Neutrophil (primary cell): ENCODE data around the gene NLRC4.
"Not testable (repeated sequence)": the region's sequence is repeated elsewhere in the genome, so short reads cannot be mapped to it uniquely, and the experiment has no call there.

ENCODE experiments used
- H3K27ac ChIP-seq: fragments of 200-600 bp; sonication (generic); 2 replicates; pipeline ENCODE4 v1.5.1; 2016; ENCODE audit warnings: mild to moderate bottlenecking, moderate library complexity
- H3K27me3 ChIP-seq: fragments of 200-600 bp; sonication (generic); 2 replicates; pipeline ENCODE4 v1.6.0; 2016; ENCODE audit warnings: mild to moderate bottlenecking
- H3K36me3 ChIP-seq: fragments of 200-600 bp; sonication (generic); 2 replicates; pipeline ENCODE4 v1.5.1; 2017
- H3K4me1 ChIP-seq, 2 experiments: fragments of 200-600 bp in 1 of 2; sonication (generic) in 1 of 2; 1 replicate in 1 of 2; 2 replicates in 1 of 2; pipeline versions ENCODE4 v1.5.1 to v1.6.1; 2013 to 2016; ENCODE audit warnings: low read depth in 1 of 2, low read length in 1 of 2, mild to moderate bottlenecking in 1 of 2, moderate library complexity in 1 of 2; ENCODE audit not compliant: control insufficient read depth in 1 of 2, insufficient read depth in 1 of 2
- H3K4me3 ChIP-seq, 2 experiments: fragments of 200-600 bp in 1 of 2; sonication (generic) in 1 of 2; 1 replicate in 1 of 2; 2 replicates in 1 of 2; pipeline ENCODE4 v1.5.1; 2013 to 2016; ENCODE audit warnings: low read depth in 1 of 2, low read length in 1 of 2, mild to moderate bottlenecking in 1 of 2, moderate library complexity in 1 of 2
- H3K9me3 ChIP-seq: fragments of 200-600 bp; sonication (generic); 2 replicates; pipeline ENCODE4 v1.5.1; 2016
- TF ChIP-seq, protein P1 (sequence below): fragments of 200-600 bp; sonication (generic); IDR thresholded peaks from 2 replicates; pipeline ENCODE4 v1.5.1; 2016; ENCODE audit warnings: antibody characterized with exemption

Gene NLRC4, protein sequence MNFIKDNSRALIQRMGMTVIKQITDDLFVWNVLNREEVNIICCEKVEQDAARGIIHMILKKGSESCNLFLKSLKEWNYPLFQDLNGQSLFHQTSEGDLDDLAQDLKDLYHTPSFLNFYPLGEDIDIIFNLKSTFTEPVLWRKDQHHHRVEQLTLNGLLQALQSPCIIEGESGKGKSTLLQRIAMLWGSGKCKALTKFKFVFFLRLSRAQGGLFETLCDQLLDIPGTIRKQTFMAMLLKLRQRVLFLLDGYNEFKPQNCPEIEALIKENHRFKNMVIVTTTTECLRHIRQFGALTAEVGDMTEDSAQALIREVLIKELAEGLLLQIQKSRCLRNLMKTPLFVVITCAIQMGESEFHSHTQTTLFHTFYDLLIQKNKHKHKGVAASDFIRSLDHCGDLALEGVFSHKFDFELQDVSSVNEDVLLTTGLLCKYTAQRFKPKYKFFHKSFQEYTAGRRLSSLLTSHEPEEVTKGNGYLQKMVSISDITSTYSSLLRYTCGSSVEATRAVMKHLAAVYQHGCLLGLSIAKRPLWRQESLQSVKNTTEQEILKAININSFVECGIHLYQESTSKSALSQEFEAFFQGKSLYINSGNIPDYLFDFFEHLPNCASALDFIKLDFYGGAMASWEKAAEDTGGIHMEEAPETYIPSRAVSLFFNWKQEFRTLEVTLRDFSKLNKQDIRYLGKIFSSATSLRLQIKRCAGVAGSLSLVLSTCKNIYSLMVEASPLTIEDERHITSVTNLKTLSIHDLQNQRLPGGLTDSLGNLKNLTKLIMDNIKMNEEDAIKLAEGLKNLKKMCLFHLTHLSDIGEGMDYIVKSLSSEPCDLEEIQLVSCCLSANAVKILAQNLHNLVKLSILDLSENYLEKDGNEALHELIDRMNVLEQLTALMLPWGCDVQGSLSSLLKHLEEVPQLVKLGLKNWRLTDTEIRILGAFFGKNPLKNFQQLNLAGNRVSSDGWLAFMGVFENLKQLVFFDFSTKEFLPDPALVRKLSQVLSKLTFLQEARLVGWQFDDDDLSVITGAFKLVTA

DNA sequence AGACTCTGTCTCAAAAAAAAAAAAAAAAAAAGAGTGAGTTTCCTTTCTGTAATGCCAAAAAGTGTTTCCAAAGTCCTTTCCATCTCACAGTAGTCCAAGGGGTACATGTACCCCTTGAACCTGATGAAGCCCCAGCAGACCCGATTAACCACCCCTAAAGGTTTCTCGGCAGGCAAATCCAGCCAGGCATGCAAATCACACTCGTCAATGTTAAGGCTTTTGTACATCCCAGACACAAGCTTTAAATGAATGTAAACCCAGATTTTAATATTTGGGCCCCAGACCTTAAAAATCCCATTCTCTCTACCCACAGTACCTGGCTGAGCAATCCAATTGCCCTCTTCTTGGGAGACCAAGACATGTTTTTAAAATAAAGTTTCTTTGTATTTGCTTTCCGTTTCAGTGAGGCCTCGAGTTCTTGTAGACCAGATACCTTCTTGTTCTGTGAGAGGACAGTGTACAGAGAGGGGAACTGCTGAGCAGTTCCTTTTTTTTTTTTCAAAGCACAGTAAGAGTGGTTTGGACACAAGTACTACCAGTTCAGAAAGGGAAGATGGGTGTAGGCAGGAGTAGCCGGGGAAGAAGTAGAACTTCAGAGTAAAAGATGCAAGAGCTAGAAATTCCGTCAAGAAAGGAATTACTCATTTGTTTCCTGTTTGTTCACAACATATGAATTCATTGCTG is at the start of gene NLRC4:
NLRC4 (minus strand) TSS at position 465 of the 684 bp plus-strand sequence. CDS start 8,111 bp downstream, outside the sequence.
- H3K9me3 ChIP-seq = no peaks in the 10 kb centered on the region
- peak within 1 kb of the TSS; percentile 64 to 69 for H3K4me3 ChIP-seq
- H3K36me3 ChIP-seq = peaks cover 3% of the 10 kb centered on the region
- no peaks in the 10 kb centered on the region for H3K27me3 ChIP-seq
- peaks cover 62 to 76% of the 10 kb centered on the region in 2 experiments for H3K4me1 ChIP-seq
- peak within 1 kb of the TSS; percentile 94 for H3K27ac ChIP-seq
- TF ChIP-seq, protein P1, sequence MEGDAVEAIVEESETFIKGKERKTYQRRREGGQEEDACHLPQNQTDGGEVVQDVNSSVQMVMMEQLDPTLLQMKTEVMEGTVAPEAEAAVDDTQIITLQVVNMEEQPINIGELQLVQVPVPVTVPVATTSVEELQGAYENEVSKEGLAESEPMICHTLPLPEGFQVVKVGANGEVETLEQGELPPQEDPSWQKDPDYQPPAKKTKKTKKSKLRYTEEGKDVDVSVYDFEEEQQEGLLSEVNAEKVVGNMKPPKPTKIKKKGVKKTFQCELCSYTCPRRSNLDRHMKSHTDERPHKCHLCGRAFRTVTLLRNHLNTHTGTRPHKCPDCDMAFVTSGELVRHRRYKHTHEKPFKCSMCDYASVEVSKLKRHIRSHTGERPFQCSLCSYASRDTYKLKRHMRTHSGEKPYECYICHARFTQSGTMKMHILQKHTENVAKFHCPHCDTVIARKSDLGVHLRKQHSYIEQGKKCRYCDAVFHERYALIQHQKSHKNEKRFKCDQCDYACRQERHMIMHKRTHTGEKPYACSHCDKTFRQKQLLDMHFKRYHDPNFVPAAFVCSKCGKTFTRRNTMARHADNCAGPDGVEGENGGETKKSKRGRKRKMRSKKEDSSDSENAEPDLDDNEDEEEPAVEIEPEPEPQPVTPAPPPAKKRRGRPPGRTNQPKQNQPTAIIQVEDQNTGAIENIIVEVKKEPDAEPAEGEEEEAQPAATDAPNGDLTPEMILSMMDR = no peak

DNA sequence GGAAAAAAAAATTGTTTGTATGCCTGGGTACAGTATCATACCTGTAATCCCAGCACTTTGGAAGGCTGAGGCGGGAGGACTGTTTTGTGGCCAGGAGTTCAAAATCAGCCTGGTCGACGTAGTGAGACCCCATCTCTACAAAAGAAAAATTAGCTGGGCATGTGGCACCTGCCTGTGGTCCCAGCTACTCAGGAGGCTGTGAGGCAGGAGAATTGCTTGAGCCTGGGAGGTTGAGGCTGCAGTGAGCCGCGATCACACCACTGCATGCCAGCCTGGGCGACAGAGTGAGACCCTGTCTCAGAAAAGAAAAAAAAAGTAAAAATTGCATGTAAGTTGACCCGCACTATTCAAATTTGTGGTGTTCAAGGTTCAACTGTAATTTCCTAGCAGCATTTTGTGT is 45.9 kb upstream of the NLRC4 start:
- Histone ChIP-seq H3K9me3 (no peaks in the 10 kb centered on the region), H3K27me3 (no peaks in the 10 kb centered on the region), H3K27ac (no peak overlapping the region), H3K4me3 (no peak overlapping the region), H3K4me1 (no peaks in the 10 kb centered on the region), H3K36me3 (peaks cover 64% of the 10 kb centered on the region)
- TF ChIP-seq, protein P1 = no peak

DNA sequence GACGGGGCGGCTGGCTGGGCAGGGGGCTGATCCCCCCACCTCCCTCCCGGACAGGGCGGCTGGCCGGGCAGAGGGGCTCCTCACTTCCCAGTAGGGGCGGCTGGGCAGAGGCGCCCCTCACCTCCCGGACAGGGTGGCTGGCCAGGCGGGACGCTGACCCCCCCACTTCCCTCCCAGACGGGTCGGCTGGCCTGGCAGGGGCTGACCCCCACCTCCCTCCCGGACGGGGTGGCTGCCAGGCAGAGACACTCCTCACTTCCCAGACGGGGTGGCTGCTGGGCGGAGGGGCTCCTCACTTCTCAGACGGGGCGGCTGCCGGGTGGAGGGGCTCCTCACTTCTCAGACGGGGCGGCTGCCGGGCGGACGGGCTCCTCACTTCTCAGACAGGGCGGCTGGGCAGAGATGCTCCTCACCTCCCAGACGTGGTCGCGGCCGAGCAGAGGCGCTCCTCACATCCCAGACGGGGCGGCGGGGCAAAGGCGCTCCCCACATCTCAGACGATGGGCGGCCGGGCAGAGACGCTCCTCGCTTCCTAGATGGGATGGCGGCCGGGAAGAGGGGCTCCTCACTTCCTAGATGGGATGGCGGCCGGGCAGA is 29.4 kb upstream of the NLRC4 start:
- not testable (repeated sequence) for H3K9me3 ChIP-seq, H3K4me3 ChIP-seq, H3K27ac ChIP-seq, H3K27me3 ChIP-seq
- H3K36me3 ChIP-seq = peaks cover 48% of the 10 kb centered on the region
- peaks cover 27 to 29% of the 10 kb centered on the region in 2 experiments for H3K4me1 ChIP-seq

DNA sequence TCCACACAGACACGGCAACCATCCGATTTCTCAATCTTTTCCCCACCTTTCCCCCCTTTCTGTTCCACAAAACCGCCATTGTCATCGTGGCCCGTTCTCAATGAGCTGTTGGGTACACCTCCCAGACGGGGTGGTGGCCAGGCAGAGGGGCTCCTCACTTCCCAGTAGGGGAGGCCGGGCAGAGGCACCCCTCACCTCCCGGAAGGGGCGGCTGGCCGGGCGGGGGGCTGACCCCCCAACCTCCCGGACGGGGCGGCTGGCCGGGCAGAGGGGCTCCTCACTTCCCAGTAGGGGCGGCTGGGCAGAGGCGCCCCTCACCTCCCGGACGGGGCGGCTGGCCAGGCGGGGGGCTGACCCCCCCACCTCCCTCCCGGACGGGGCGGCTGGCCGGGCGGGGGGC is 28.8 kb upstream of the NLRC4 start:
- not testable (repeated sequence) for H3K27ac ChIP-seq, H3K4me3 ChIP-seq, H3K27me3 ChIP-seq, H3K9me3 ChIP-seq
- Histone ChIP-seq H3K4me1 (peaks cover 33 to 34% of the 10 kb centered on the region in 2 experiments), H3K36me3 (peaks cover 42% of the 10 kb centered on the region)

DNA sequence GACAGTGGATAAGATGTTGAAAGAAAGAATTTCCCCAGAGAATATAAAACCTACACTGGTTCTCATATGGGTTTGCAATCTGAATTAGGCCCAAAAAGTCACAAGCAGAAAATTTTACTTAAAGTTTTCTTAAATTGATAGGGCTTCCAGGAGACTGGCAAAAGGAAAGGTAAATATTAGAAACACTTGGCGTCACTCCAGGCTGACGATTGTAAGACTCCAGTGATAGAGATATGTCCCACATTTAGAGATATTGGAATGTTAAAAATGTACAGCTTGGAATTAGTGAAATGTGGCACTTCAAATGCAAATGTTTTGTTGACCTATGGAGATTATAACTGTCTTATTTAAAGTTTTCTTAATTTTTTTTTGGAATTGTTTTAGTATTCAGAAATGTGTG is 27.1 kb upstream of the NLRC4 start:
- peaks cover 24 to 27% of the 10 kb centered on the region in 2 experiments for H3K4me1 ChIP-seq
- H3K9me3 ChIP-seq = no peaks in the 10 kb centered on the region
- H3K27ac ChIP-seq = peak overlapping the region; percentile 20
- H3K36me3 ChIP-seq = peaks cover 42% of the 10 kb centered on the region
- H3K4me3 ChIP-seq = no peak overlapping the region
- no peaks in the 10 kb centered on the region for H3K27me3 ChIP-seq
- TF ChIP-seq, protein P1 = no peak

DNA sequence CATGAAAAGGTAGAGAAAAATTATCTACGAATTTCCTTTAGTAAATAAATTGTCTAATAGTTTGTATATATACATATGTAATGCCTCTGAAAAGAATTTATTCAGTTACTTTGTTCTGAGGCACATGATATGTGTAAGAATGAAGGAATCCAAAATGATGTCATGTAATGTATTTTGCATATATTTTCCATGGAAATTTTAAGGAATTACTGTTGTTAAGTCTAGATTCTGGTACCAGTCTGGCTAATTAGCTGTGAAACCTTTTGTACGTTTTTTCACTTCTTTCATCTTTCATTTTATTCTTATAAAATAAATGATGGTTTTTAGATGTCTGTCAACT is 25.3 kb upstream of the NLRC4 start:
- no peaks in the 10 kb centered on the region for H3K9me3 ChIP-seq
- peak overlapping the region; percentile 81 for H3K27ac ChIP-seq
- H3K36me3 ChIP-seq = peaks cover 36% of the 10 kb centered on the region
- H3K4me3 ChIP-seq = no peak overlapping the region
- TF ChIP-seq, protein P1 = no peak
- H3K27me3 ChIP-seq = no peaks in the 10 kb centered on the region
- peaks cover 20 to 23% of the 10 kb centered on the region in 2 experiments for H3K4me1 ChIP-seq
